Measurements from ENCODE around the gene FUT8. TPM values are rescaled to one million over a fixed set of nuclear protein-coding genes. Genes with fewer than 3 reads are reported as not detected.
A peak's percentile ranks its signal among the peaks of the same experiment; 100 is the strongest.

Gene FUT8
- total RNA-seq (2014; rRNA removed) = 41.2 and 52.9 TPM in 2 replicates
- 9.1 TPM for polyA plus RNA-seq (2012)

DNA sequence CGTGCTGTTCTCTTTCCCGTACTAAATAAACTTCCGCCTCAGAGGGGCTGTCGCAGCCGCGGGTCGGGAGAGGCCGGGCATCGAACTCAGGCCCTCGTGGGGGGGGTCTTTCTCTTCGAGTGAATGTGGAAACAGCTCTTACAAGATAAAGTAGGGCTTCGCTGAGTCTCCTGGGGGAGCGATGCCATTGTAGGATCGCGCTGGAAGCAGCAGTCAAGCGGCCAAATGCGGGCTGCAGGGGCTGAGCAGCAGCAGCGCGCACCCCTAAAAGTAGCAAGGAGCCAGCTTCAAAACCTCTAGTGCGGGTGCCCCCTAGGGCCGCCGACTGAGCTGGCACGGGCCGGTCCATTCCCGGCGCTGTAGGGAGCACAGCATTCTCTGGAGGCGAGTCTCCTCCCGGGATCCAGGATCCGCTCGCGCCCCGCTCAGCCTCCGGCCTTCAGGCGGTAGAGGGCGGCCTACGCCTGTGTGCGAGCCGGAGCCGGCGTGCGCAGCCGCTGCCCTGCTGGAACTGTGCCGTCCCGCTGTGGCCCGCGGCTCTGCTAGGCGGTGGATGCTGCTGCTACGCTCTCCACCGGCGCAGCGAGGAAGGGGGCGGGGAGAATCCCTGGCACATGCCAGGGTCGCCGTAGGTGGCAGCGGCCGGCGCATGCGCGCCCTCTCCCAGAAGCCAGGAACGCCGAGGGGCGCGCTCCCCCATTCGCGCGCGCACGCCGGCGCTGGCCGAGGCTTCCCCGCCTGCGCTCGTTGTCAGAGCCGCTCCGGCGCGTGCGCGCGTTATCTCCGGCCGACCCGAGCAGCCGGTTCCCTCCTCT is at the start of gene FUT8:
Gene FUT8, plus strand, starts transcription at position 699 of the 815 bp plus-strand sequence. CDS start 148,834 bp downstream, outside the sequence.
- DNase-seq (ENCODE audit: low read depth) = peak; percentile 94

DNA sequence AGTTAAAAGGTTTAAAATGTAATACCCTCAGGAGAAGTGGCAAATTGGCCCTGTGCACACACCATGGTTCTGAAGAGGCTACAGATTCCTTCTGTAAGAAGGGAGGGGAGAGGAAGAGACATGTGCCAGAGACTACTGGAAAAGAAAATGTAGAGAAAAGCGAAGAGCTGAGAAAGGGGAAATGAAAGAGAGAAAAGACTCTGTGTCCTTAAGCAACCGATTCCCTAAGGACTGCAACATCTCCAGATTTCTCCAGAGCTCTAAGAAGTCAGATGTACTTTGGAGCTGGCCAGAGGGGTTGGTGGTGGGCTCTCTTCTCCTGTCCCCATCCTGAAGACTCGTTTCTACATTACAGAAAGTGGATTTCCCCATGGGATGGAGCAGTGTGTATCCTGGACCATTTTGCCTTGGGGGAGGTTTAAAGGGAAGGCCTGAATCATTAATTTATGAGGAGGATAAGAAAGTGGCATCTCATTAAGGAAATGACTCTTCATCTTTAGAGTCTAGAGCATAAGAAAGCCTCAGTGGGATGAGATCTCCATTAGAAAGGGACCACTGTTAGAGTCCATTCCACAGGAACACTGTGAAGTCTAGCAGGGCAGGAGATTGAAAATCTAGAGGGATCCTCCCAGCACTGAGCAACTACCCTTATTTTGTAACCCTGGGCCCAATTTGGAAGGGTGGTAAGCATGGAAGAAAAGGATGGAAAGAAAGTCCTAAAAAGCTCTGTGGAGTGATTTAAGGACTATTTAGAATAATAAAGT is 45.5 kb upstream of the FUT8 start:
- DNase-seq (ENCODE audit: low read depth) = no peak

DNA sequence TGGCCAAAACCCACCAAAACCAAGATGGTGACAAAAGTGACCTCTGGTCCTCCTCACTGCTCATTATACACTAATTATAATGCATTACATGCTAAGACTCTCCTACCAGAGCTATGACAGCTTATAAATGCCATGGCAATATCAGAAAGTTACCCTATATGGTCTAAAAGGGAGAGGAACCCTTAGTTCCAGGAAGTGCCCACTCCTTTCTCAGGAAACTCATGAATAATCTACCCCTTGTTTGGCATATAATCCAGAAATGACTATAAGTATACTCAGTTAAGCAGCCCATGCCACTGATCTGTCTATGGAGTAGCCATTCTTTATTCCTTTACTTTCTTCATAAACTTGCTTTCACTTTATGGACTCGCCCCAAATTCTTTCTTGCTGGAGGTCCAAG is 43.0 kb upstream of the FUT8 start:
- no peak for DNase-seq (ENCODE audit: low read depth)

DNA sequence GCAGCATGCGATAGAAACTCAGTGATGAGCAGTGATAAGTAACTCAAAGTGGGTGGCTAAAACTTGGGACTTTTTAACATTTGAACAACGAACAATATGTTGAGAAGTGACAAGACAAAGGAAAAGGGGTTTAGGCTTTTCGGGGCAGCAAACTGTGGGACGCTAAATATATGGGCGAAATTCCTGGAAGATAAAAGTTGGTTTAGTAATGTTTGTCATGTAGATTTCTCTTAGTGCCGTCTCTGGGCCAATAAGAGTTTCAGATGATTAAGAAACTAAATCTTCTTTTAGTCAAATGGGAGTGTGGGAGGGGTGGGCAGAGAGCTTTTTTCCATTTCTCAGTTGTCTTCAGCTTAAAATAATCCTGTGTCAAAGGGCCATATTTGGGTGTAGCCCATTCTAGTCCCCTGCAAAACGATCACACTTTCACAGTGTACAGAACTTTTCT is 41.7 kb upstream of the FUT8 start:
- no peak for DNase-seq (ENCODE audit: low read depth)

DNA sequence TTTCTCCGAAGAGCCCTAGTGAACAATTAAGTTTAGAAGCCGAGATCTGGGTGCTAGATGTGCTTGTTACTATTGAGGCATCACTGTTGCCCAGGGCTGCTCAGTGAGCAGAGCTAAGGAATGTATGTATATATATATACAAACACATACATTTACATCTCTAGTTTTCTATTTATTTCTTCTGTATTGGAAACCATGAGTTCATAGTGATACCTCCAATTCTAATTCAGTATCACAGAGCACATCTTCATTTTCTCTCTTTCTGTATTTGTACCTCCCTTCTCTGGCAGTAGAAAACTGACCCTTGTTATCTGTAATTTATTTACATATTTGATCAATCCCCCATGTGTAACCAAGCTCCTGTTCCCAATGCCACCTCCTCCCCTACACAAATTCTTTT is 40.7 kb upstream of the FUT8 start:
- no peak for DNase-seq (ENCODE audit: low read depth)

DNA sequence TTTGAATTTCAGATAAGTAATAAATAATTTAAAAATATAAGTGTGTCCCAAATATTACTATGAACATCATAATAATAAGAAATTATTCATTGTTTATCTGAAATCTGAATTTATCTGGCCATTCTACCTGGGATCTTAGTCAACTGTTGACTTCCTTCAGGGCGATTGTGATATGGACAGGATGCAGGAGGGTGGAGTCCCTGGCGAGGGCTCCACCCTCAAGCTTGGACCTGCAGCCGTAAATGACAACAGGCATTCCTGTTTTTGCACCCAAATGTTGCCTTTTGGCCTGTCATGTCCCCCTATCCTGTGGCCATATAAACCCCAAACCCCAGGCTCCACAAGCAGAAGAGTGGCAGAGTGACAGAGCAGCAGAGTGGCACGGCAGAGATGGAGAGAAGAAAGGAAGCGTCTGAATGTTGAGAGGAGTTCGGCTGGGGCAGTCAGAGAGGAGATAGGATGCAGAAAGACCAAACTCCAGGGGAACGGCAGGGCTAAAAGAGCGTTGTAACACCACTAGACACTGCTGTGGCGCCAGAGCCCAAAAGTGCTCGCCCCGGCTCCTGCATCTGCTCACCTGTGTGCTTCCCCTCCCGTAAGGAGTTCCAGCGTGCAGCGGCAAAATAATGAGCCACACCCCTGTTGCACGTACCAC is 39.4 kb upstream of the FUT8 start:
- no peak for DNase-seq (ENCODE audit: low read depth)

DNA sequence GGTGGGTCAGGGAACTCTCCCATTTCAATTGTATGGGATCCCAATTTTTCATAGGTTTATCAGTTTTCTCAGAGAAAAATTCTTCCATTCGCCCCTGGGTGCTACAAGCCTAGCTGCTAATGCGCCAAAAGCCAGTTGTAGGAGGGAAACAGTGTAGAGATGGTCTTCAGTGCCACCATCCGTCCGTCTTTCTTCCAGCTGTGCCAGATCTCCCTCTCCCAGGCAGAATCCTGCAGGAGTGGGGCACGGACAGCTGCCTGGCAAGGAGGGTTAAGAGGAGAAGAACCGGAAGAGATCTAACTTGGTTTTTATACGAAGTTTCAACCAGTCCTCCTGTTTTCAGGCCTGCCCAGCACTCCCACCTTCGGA is 38.9 kb upstream of the FUT8 start:
- peak; percentile 71 for DNase-seq (ENCODE audit: low read depth)

DNA sequence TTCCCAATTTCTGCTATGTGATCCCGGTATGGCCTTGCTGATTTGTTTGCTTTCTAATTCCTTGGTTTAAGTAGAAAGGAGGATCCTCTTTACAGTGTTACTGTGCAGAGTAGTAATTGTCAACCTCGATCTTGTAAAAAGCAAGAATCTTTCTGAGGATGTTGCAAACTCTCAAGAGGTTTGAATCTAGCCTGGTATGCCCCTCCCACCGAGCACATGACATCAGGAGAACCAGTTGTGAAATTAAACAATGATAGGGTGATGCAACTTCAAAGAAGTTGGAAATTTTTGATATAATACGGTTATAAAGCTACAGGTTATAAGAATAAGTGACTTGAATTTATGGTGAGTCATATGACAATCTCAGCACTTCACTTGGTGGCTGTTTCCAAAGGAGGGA is 35.0 kb upstream of the FUT8 start:
- peak; percentile 20 for DNase-seq (ENCODE audit: low read depth)

DNA sequence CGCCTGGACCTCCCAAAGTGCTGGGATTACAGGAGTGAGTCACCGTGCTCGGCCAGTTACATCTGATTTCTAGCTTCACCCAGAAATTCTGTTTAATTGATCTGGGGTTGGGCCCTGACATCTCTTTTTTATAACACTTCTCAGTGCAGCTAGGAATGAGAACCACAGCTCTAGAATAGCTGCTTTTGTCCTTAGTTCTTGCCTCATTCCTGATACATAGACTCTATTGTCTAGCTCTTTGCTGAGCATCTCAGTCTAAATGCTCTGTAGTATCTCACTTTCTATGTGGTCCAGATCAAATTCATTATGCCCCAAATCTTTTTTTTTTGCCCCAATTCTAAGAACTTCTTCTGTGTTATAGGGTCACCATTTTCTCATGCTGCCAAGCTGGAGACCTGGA is 29.9 kb upstream of the FUT8 start:
- no peak for DNase-seq (ENCODE audit: low read depth)

DNA sequence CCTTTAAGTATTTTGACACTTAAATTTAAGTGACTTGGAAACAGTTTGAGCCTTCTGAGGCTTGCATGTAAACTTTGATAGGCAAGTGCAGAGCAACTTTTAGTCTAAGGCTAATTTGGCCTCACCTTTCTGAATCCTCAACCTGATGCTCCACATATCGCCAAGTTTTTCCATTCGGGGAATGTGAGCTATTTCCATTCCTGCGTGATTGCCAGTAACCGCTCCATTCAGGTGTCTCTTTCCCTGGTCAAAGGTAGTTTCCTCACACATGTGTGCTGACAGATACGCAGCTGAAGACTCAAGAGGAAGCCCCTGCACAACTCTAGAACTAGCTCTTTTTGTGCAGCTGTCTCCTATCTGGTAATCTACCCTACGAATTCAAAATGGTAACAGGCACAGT is 25.4 kb upstream of the FUT8 start:
- no peak for DNase-seq (ENCODE audit: low read depth)

DNA sequence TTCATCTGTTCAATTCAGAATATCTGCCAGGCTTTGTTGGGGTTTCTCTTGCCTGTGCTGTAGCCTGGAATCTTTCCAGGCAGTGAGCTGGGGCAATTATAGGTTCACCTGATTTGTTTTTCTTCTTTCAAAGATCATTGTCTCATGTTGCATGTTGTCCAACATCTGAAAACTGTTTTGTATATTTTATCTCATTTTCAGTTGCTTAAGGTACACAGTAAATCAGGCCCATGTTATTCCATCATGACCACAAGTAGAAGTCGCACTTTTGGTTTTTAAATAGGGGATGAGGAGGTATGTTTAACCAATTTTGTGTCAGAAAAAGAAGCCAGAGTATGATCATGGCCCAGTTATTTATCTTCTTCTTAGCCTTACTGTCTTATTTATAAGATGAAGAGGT is 24.9 kb upstream of the FUT8 start:
- no peak for DNase-seq (ENCODE audit: low read depth)

DNA sequence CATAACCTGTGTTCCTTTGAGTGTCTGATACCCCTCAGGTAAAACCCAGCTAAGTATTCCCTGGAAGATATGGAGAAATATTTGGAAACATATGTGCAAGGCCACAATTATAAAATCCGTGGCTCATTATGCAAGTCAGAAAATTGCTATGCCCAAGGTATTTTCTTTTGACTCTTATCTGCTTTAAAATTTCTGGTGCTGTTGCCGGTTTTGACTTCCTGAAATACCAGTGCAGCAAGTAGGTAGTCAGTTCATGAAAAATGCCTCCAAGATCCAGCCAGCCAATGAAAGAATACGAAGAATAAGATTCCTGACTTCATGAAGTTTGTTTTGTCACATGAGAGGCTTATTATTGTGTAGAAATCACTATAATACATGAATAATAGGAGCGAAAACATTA is 20.2 kb upstream of the FUT8 start:
- no peak for DNase-seq (ENCODE audit: low read depth)

DNA sequence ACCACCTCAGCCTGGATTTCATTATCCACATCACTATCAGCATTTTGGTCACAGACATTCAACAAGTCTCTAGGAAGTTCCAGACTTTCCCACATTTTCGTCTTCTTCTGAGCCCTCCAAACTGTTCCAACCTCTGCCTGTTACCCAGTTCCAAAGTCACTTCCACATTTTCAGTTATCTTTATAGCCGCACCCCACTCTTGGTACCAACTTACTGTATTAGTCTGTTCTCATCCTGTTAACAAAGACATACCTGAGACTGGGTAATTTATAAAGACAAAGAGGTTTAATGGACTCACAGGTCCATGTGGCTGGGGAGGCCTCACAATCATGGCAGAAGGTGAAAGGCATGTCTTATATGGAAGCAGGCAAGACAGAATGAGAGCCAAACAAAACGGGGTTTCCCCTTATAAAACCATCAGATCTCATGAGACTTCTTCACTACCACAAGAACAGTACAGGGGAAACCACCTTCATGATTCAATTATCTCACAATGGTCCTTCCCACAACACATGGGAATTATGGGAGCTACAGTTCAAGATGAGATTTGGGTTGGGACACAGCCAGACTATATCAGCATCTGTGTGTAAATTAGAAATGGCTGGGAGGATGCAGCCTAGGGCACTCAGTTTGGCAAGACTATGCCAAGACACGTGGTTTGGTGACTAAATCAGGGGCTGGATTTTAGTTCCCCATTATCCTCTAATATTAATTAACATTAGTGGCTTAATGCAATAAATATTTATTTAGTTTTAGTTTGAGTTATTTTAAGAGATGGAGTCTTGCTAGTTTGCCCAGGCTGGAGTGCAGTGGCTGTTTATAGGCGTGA is 16.2 kb upstream of the FUT8 start:
- DNase-seq (ENCODE audit: low read depth) = no peak

DNA sequence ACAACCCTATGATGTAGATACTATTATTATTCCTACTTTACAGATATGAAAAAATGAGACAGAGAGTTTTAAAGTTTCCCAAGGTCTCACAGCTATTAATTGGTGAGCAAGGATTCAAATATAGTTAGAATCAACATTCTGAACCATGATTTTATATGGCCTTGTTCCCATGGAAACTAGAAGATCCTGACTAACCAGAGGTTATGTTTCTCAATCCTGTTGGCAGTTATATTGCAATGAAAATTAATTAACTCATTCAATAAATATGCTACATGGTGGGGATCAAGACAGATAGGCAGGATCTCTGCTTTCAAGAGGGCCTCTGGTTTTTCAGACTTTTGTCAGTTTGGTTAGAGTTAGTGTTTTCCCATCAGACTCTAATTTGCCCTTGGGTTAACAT is 9.3 kb upstream of the FUT8 start:
- DNase-seq (ENCODE audit: low read depth) = peak; percentile 50

DNA sequence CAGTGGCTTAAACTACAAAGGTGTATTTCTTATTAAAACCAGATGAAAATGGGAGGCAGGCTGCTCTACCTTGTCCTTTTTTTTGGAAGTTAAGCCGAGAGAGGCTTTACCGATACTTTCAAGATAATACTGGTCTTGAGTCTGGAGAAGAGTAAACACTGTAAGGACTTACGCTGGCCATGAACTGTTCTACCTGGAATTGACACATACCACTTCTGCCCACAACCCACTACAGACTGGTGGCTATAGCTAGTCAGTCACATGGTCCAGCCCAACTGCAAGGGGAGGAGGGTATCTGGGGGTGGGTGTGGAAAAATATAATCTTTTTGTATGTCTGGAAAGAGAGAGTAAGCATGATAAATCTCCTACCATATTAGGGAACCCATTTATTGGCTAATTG is 4.4 kb upstream of the FUT8 start:
- DNase-seq (ENCODE audit: low read depth) = no peak

DNA sequence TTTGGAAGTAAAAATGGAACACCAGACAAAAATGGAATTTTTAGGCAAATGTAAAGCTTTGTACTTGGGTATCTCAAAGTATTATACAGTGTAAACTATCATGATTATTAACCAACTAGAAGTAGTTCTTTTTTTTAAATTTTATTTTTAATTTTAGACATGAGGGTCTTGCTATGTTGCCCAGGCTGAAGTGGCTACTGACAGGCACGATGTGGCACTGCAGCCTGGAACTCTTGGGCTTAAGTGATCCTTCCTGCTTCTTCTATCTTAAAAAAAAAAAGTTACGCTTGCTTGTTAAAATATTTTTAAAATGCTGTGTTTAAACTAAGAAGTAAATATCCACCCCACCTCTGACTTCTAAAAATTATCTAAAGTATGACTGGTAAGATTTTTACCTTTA is 1.9 kb upstream of the FUT8 start:
- no peak for DNase-seq (ENCODE audit: low read depth)

DNA sequence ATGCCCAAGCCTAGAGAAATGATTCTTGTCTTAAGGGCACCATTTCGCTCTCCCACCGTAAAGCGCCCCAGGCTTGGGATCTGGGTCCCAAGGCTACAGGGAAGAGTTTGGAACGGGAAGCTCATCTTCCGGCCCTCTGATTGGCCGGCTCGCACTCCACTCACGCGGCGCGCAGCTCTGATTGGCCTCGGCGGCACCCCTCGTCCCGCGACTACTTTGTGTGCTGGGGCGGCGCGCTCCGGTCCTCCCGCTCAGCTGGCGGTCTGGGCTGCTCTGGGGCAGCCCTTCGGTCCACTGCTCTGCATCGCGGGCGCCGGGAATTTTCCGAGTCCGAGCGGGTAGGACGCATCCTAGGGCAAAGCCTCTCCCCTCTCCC is 886 bp upstream of the FUT8 start:
- peak; percentile 93 for DNase-seq (ENCODE audit: low read depth)

DNA sequence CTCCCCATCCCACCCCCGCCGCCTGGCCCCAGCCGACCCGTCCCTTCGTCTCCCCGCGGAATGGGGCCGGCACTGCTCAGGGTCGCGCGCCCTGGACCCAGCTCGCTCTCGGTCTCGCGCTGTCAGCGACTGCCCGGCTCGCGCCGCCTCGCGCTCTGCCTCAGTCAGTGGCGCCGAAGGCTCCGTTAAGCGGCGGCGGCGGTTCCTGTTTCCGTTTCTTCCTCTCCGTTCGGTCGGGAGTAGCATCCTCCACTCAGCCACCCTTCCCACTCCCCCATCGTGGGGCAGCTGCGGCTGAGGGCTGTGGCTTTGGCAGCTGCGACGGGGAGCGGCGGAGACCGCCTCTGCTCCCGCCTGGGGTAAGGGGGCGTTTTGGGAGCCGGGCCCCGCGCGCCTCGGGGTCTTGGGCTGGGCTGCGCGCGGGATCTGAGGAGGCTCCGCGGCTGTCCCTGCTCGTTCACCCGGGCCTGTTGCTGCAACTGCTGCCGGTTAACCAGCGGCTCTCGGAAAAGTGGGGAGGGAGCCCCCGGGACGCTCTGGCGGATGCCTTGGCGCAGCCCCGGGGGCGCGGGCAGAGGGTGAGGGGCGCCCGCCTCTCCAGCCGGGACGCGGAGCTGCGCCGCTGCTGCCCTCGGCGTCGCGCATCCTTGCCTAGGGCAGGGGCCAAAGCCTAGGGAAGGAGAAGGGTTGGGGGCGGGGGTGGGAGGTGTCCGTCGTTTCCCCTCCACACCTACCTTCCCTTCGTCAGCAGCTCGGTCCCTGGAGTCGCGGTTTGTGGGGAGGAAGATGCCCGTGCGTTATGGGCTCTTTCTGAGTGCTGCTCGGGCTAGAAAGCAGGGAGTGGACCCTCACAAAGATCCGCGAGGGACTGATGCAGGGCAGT is 567 bp downstream of the FUT8 start:
- DNase-seq (ENCODE audit: low read depth) = no peak

DNA sequence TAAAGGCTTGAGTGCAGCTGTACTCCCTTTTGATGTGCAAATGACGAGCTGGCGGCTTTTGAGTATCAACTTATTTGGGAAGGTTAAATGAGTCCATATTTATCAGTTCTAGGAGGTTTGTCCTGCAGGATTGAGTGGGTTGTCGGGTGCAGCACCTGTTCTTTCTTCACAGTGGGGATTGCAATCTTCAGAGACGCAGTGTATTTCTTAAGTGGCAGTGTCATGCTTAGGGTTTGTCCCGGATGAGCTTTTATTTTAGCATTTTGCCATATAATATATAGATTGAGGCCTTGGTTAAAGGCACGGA is 1.2 kb downstream of the FUT8 start:
- peak; percentile 15 for DNase-seq (ENCODE audit: low read depth)

DNA sequence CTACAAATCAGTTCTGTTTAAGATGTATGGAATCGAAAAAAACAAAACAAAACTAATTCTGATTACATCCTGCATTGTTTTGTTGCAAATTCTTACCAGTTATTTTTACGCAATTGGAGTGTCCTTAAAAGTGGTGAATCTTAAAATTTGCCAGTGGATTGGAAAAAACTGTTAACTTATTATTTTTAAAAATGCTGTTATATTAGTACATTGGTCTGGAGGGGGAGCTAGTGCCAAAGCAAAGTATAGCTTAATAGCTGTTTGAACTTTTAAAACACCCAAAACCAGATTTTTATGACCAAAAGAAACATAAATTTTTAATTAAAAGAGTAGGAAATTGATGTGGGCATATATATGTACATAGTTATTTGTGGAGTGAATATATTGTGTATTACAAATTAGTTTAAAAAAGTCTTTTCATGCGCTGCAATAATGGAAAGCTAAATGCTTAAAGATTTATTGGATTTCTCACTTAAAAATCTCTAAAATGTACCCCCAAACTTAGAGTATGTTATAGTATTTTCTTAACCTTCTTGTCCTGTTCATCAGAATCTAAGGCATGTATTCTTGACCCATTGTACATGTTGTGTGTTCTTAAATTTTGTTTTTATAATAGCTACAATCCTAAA is 2.5 kb downstream of the FUT8 start:
- DNase-seq (ENCODE audit: low read depth) = peak; percentile 38

Measured in LHCN-M2 (cell line).